Measurements from ENCODE around the gene USP40. TPM values are rescaled to one million over a fixed set of nuclear protein-coding genes. Genes with fewer than 3 reads are reported as not detected.

USP40 gene
- total and polyA plus RNA-seq, 2 of the 8 experiments (the other 6 are each of a cell fraction or from before 2014, with no cell fraction given): 12.0 to 15.7 TPM

- TF ChIP-seq SAP30 (IDR thresholded peaks at IDR 0.05; ENCODE audit: insufficient read depth, insufficient replicate concordance, low read length) (no peak), TEAD4 (IDR thresholded peaks at IDR 0.05; ENCODE audit: low read depth, low read length) (no peak), CBX5 (IDR thresholded peaks at IDR 0.05; ENCODE audit: low read depth, low read length) (no peak), JUN (IDR thresholded peaks at IDR 0.05; ENCODE audit: low read depth, low read length) (no peak), CREB1 (IDR thresholded peaks at IDR 0.05) (no peak), BCL11A (IDR thresholded peaks at IDR 0.05; ENCODE audit: low read depth in 2 of 2, low read length in 2 of 2) (no peak), TCF12 (IDR thresholded peaks at IDR 0.05; ENCODE audit: low read depth, low read length) (no peak), CTBP2 (IDR thresholded peaks at IDR 0.05; ENCODE audit: borderline replicate concordance, insufficient read depth, insufficient read length, low read length) (no peak), GTF2F1 (IDR thresholded peaks at IDR 0.05; ENCODE audit: borderline replicate concordance, low read depth, low read length) (no peak)
- H3K4ac ChIP-seq (replicated peaks; ENCODE audit: insufficient read length, low read depth, low read length): no peak overlapping the region
- H4K5ac ChIP-seq (ENCODE audit: insufficient read length, low read depth, low read length): no peak overlapping the region
- no peak overlapping the region for H2BK20ac ChIP-seq (ENCODE audit: low read length)
- H3K4me3 ChIP-seq (ENCODE audit: extremely low read depth in 1 of 4, insufficient read depth in 2 of 4, low read depth in 3 of 4, low read length in 4 of 4): no peak overlapping the region
- no peak overlapping the region for H3K14ac ChIP-seq (ENCODE audit: insufficient read length)
- H3K56ac ChIP-seq (replicated peaks; ENCODE audit: insufficient read length, low read depth, low read length): no peak overlapping the region
- WGBS, 2 experiments (ENCODE audit: extremely low coverage in 1 of 2, insufficient coverage in 1 of 2, insufficient read length in 1 of 2, insufficient replicate concordance in 2 of 2, low coverage in 1 of 2, low lambda C conversion rate in 2 of 2, missing lambda C conversion rate in 1 of 2): 87% methylated on average over 5 of the region's 5 CpGs; no CpG with 5 or more reads in 1 of the 2 experiments
- H3K36me3 ChIP-seq (ENCODE audit: control insufficient read depth in 2 of 4, insufficient read depth in 4 of 4, low read length in 3 of 4): peaks cover 0 to 16% (median 3%) of the 10 kb centered on the region in 4 experiments; a peak in 4 of 8 replicates
- H2BK120ac ChIP-seq (replicated peaks; ENCODE audit: low read depth, low read length): no peak overlapping the region
- no peak overlapping the region for H2BK5ac ChIP-seq (ENCODE audit: low read depth, low read length)
- H4K8ac ChIP-seq (ENCODE audit: extremely low read depth, insufficient read depth, low read length): no peak overlapping the region
- H4K20me1 ChIP-seq (replicated peaks in 1 of 2; ENCODE audit: control insufficient read depth in 1 of 2, insufficient read depth in 2 of 2, low read length in 2 of 2): no peaks in the 10 kb centered on the region
- no peak overlapping the region for H3K9ac ChIP-seq (replicated peaks in 1 of 4; ENCODE audit: extremely low read depth in 1 of 4, low read depth in 3 of 4, low read length in 3 of 4)
- H3K4me2 ChIP-seq (ENCODE audit: insufficient read depth in 1 of 2, low read depth in 2 of 2, low read length in 2 of 2): no peak overlapping the region
- H3K18ac ChIP-seq (ENCODE audit: extremely low read depth, low read length): no peak overlapping the region
- no peak overlapping the region for H2AK5ac ChIP-seq (ENCODE audit: low read depth, low read length)
- no peak overlapping the region for H4K91ac ChIP-seq (replicated peaks; ENCODE audit: insufficient read length, low read length)
- H2AFZ ChIP-seq (ENCODE audit: low read length): no peak overlapping the region
- H2BK15ac ChIP-seq (ENCODE audit: low read length): no peak overlapping the region
- no peaks in the 10 kb centered on the region for H3K79me2 ChIP-seq (ENCODE audit: control insufficient read depth in 1 of 2, insufficient read depth in 2 of 2, low read length in 2 of 2)
- H3K9me3 ChIP-seq (ENCODE audit: insufficient read depth in 2 of 2, low read depth in 1 of 2, low read length in 1 of 2): peaks cover 3 to 7% of the 10 kb centered on the region in 2 experiments
- FAIRE-seq: no peak
- DNase-seq (ENCODE audit: low read depth in 1 of 2, low spot score in 2 of 2): no peak
- no peaks in the 10 kb centered on the region for H3K23me2 ChIP-seq (ENCODE audit: low read depth, low read length)
- ChIA-PET CTCF (ENCODE audit: partially characterized antibody) (interaction anchor here (0.6 to 1.7 kb wide), 3 partner anchors 229 to 350 kb away, joined by 3 to 6 read pairs (median 4); no protein-coding TSS in a partner anchor), POLR2A (ENCODE audit: partially characterized antibody) (no interaction called here)
- no peaks in the 10 kb centered on the region for H3K79me1 ChIP-seq (ENCODE audit: low read depth, low read length)
- no peaks in the 10 kb centered on the region for H3K27me3 ChIP-seq (replicated peaks in 1 of 4; ENCODE audit: control insufficient read depth in 3 of 4, extremely low read depth in 1 of 4, insufficient read depth in 3 of 4, low read length in 3 of 4)
- H2BK12ac ChIP-seq (ENCODE audit: low read depth, low read length): no peak overlapping the region
- no peak overlapping the region for H3K27ac ChIP-seq (ENCODE audit: low read depth, low read length)
- H3K23ac ChIP-seq (ENCODE audit: insufficient read length): no peak overlapping the region
- H3K4me1 ChIP-seq (replicated peaks in 1 of 4; ENCODE audit: control insufficient read depth in 3 of 4, insufficient read depth in 4 of 4, low read length in 3 of 4): no peaks in the 10 kb centered on the region
These were observed 84.0 kb downstream of the USP40 start for GRCh38 chr2:233482616-233483015.
